ENCODE measurements around the gene MADD.

Gene MADD

DNA sequence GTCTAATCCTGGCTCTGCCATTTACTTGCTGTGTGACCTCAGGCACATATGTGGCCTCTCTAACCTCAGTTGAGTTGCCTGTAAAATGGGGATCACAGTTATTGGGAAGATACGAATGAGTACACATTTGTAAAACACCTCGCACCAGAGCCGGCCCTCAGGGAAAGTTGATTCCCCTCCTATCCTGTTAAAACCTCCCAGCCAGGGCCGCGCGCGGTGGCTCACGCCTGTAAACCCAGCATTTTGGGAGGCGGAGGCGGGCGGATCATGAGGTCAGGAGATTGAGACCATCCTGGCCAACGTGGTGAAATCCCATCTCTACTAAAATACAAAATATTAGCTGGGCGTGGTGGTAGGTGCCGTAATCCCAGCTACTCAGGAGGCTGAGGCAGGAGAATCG, 90.4 kb downstream of the MADD start:
- FAIRE-seq = no peak

GRCh38 chr11:47361419-47361818, 91.5 kb downstream of the MADD start:
- no peak for FAIRE-seq

- FAIRE-seq = no peak
Observed at GRCh38 chr11:47366020-47366490, 96.1 kb downstream of the MADD start.

GRCh38 chr11:47369676-47370075, 99.7 kb downstream of the MADD start:
- FAIRE-seq = no peak

- no peak for FAIRE-seq
Observed at GRCh38 chr11:47372422-47372821, 102.5 kb downstream of the MADD start.

- no peak for FAIRE-seq
Observed at GRCh38 chr11:47373876-47374719, 104.2 kb downstream of the MADD start.

DNA sequence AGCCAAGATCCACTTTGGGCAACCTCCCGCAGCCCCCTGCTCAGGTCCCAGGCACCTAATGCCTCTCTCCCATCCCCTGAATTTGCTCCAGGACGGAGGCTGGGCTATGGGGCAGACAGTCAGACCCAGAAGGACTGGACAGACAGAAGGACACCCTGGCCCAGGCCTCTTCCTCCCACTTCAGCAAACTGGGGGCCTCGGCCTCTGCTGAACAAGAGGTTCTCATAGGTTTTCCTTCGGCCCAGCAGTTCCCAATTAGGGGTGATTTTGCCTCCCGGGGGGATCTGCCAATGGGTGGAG, 104.7 kb downstream of the MADD start:
- no peak for FAIRE-seq

DNA sequence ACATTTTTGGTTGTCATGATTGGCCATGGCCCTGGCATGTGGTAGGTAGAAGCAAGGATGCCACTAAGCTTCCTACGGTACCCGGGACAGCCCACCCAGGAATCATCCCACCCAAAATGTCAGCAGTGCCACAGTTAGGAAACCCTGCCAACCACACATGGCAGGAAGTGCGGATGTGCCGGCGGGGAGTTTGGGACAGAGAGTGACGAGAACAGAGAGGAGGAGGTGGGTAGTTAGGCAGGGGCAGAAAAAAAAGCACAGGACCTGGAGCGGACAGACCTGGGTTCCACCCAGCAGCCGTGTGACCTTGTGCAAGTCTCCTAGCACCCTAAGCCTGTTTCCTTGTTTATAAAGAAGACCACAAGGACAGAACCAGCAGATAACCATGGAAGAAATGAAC, 105.1 kb downstream of the MADD start:
- no peak for FAIRE-seq

DNA sequence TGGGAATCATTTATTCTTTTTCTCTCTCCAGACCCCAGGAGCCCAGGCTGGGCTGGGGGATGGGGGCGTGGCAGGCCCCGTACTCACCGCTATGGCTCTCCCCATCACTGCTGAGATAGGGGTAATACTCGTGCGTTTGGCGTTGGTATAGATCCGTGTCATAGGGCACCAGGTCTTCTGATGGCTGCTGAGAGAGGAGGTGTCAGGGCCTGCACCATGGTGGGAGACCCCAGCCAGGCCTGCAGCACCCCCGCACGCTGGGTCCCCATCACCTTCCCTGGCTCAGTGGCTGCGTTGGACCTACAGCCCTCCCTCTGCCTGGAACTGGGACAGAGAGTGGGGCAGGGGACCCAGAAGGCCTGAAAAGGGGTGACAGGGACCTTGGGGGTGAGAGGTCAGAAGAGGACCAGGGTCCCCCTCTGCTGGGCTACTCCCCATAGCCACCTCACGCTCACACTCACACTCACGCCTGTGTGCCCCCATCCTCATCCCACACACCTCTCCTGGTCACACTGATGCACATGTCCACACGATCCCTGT, 105.7 kb downstream of the MADD start:
- no peak for FAIRE-seq

GRCh38 chr11:47376107-47376524, 106.2 kb downstream of the MADD start:
- FAIRE-seq = no peak

DNA sequence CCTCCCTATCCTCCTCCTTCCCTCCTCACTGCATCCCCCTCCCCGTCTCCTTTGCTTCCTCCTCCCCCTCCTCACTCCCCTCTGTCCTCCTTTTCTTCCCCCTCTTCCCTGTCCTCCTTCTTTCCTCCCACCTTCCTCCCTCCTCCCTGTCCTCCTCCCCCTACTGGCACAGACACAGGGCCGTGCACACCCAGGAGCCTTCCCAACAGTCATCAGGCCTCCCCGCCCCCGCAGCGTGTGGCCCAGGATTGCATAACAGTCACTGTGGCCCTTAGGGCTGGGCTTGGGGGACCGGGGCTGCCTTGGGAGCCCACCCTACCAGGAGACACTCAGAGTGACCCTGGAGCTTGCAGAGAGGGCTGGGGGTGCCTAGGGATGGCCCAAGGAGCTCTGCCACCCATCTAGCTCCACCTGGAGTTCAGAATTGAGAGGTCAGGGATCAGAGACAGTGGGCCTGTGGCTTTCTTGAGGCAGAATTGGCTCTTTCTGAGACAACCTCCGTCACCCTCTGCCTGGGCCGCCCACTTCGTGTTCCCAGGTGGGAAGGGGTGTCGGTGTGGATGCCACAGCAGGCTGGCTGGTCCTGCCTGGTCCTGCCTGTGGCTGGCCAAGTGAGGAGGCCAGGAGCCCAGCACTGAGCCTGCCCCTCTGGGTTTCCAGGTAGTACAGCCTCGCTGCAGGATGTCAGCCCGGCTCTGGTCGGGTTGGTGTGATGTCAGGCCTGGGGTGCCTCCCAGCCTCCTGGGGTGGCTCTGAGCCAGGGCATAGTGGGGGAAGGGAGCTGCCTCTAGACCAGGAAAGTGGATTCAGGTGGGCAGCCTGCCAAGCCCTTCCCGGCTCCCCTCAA, 106.8 kb downstream of the MADD start:
- no peak for FAIRE-seq

DNA sequence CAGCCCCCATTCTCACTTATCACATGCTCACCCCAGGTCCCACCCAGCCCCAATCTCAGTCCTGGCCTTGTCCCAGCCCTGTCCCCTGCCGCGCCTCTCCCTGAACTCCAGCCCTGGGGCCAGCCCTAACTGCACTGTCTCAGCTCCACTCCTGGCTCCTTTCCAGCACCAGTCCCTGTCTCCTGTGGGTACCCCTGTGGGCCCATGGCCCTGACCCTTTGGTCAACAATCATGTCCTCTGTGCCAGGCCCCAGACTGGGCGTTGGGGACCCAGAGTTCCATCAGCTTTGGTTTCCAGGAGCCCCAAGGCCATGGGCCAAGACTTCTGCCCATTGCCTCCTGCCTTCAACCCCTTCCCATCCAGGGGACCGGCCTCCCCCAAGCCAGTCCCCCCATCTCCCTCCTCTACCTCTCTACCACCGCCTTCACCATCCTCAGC, 107.7 kb downstream of the MADD start:
- FAIRE-seq = no peak

DNA sequence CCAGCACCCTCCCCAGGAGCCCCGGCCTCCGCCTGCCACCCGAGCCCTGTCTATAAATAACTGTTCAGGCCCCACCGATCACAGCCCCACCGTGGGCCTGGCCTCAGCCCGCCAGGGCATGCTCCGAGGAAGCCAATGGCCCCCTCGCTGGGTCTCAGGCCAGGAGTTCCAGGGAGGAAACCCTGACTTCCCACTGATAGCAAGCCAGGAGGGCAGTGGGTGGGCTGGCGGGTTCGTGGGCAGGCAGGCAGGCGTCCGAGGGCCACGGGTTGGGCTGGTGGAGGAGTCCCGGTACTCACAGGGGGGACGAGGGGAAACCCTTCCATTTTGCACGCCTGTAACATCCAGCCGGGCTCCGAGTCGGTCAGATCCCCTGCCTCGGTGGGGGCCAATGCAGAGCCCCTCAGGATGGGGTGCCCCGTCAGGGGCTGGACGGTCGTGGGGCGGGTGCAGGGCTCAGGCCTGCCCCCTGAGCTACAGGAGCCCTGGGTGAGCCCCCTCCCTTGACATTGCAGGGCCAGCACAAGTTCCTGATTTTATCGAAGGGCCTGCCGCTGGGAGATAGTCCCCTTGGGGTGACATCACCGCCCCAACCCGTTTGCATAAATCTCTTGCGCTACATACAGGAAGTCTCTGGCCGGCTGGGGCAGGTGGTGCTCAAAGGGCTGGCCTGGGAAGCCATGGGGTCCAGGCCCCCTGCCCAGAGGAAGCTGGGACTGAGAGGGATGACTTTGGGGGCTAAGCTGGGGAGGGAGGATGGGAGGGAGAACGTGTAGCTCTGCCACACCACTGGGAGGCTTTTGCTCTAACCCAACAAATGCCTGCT, 108.3 kb downstream of the MADD start, which contains the start of gene SPI1:
Gene SPI1, minus strand, starts transcription at position 538 of the 826 bp plus-strand sequence. Its CDS starts 194 bp downstream, at position 344.
- no peak for FAIRE-seq

DNA sequence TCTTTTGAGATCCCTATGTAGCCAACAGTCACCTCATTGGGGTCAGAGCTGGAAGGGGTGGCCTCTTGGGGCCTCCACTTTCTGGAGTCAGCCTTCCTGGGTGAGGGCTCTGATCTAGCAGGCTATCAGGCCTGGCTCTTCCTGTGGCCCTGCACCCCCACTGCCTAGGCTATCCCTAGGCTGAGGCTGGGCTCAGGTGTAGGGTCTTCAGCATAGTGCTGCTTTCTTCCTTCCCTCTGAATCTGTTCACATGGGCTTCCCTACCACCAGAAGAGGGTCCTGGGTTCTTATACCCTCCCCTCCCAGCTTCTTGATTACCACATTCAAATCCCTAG, 108.9 kb downstream of the MADD start:
- FAIRE-seq = no peak

DNA sequence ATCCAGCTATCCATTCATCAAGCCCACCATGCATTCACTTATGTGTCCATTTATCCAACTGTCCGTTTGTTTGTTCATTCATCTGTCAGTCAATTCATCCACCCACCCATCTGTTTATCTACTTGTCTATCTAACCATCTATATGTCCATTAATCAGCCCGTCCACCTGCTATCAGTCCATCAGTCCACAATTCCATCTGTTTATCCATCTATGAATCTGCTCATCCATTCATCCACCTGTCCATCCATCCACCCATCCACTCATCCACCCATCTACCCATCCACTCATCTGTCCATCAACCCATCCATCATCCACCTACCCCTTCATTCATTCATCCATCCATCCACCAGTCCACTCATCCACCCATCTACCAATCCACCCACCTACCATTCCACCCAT, 109.4 kb downstream of the MADD start:
- FAIRE-seq = no peak
